Stimulated activated CD8-positive, alpha-beta memory T cell treated with anti-CD3 and anti-CD28 coated beads, Interleukin-4, amount 100 ng/mL, for 24 hours (primary cell): ENCODE measurements around the gene SRRM4.
"Not testable (repeated sequence)": the region's sequence is repeated elsewhere in the genome, so short reads cannot be mapped to it uniquely, and the experiment has no call there.

Experiments
- DNase-seq: peaks from one replicate; pipeline ENCODE4 v3.0.0-alpha.2; 2020; ENCODE audit warnings: low read depth

SRRM4 gene

DNA sequence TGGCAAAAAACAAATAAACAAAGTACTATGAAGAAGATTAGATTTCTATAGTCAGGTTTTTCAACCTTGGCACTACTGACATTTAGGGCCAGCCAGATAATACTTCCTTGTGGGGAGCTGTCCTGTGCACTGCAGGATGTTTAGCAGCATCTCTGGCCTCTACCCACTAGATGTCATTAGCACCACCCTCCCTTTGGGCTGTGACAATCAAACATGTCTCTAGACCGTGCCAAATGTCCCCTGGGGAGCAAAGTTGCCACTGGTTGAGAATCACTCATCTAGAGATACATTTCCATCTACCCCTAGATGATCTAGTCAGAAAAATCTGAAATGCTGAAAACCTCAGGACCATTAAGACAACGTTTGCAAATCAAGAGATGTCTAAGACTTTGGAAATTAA, 29.9 kb downstream of the SRRM4 start:
- no peak for DNase-seq

DNA sequence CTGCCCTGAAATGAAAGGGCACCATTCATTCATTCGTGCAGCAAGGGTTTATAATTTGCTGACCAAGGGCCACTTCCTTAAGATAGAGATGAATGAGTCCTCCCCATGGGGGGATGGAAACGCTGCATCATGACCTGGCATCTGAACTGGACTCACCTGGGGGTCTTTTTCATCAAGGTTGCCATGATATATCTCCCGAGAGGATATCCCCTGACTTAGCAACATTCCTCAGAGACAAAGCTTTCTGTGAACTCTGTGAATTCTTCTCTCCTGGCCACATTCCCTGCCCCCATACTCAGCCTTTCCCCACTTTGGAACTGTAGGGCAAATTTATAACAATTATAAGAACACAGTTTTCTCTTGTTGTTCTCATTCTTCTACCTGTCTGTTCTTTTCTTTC, 30.8 kb downstream of the SRRM4 start:
- no peak for DNase-seq

GRCh38 chr12:119013023-119013422, 31.7 kb downstream of the SRRM4 start:
- DNase-seq, result no peak

GRCh38 chr12:119014368-119014767, 33.0 kb downstream of the SRRM4 start:
- no peak for DNase-seq

DNA sequence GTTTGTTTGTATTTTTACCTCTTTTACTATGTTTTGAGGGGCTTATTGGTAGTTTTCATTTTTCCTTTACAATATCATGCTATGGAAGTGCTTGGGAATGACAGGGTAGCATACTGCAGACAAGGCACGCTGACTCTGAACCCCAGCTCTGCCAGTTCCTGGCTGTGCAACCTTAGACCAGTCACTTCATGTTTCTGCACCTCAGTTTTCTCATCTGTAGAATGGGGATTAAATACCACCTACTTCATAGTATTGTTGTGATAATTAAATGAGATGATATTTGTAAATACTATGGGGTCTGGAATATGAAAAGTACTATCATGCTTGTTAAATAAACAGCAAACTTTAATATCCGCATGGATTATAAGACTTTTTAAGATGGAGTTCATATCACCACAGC, 35.4 kb downstream of the SRRM4 start:
- no peak for DNase-seq

DNA sequence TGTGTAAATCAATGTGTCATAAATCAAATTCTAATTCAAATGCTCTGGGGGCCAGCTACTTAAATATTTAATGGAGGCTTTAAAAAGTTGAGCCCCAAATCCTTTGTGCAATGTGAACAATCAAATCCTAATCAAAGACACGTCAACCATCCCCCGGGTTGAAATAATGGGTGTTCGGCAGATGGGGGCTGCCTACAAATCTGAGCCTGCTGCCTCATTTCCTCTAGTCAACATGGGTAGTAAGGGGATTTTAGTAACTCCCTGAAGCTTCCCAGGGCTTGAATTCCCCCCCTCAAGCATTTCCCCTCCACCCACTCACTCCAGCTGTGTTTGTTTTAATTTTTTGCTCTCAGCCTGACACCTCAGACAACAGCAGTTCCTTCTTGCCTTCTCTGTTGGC, 37.8 kb downstream of the SRRM4 start:
- no peak for DNase-seq

- DNase-seq, result no peak
These were observed 39.3 kb downstream of the SRRM4 start for GRCh38 chr12:119020406-119021360.

DNA sequence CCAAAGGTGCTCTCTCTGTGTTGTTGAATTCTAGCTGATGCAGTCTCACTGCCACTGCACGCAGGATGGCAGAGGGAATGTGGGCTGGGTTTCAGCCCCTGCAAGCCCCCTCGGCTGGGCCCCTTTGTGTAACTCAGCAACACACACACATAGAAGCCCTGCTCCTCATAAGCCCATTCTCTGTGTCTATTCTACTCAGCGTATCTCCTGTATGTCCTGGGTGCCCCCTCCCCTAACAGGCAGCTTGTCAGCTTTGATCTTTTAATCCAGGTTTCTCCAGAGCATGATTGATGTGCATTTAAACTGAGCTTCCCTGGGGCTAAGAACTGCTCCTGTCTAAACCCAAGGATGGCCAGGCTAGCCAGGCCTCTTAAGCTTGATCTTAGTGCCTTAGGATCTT, 43.0 kb downstream of the SRRM4 start:
- DNase-seq, result no peak

- DNase-seq, result no peak
These were observed 44.4 kb downstream of the SRRM4 start for GRCh38 chr12:119025786-119026185.

DNA sequence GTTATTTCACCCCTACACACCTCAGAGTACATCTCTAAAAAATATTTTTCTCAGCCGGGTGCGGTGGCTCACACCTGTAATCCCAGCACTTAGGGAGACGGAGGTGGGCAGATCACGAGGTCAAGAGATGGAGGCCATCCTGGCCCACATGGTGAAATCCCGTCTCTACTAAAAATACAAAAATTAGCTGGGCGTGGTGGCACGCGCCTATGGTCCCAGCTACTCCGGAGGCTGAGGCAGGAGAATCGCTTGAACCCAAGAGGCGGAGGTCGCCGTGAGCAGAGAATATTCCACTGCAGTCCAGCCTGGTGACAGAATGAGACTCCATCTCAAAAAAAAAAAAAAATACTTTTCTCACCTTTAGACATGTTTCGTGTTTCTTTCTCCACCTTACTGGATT, 52.0 kb downstream of the SRRM4 start:
- DNase-seq, result not testable (repeated sequence)

DNA sequence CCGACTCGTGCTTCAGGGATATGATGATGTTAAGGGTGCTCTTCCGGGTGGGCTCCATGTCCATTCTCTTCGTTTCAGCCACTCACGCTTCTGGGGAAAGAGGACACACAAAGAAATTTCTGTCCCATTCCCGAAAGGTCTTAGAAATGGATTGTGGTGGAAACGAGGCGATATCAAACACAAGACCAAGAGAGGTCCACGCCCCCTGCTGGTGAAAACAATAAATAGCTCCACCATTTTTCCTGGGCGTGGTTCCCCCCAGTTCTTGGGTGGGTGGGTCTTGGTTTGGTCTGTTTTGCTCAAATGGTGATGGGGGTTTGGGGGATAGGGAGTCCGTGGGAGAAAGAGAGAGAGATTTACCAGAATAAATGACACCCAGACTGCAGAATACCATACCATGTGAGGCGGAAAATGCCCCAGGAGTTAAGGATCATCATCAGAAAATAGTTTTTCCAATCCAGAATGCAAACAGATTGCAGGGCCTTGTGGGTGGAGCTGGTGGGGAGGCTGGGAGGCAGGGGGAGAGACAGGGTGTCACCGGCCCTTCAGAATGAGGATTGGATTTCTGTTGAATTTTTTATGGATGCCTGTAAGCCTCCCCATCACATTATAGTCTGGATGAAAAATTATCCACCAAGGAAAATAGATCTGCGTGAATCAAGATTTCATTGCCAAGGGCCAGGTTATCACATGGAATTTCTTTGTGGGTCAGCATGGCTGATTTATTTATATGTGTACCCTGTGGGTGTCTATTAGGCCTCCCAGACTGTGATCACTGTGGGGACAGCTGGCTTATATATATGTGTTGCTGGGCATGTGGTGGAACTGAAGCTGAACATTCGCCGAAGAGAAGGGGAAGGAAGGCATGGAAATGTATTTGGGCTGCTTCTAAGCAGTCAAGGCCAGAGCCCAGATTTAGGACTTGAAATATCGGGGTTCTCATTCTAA, 55.8 kb downstream of the SRRM4 start:
- no peak for DNase-seq

- no peak for DNase-seq
These were observed 62.8 kb downstream of the SRRM4 start for GRCh38 chr12:119044094-119044493.

- DNase-seq, result no peak
These were observed 66.3 kb downstream of the SRRM4 start for GRCh38 chr12:119047641-119048040.

GRCh38 chr12:119050663-119051062, 69.3 kb downstream of the SRRM4 start:
- no peak for DNase-seq

DNA sequence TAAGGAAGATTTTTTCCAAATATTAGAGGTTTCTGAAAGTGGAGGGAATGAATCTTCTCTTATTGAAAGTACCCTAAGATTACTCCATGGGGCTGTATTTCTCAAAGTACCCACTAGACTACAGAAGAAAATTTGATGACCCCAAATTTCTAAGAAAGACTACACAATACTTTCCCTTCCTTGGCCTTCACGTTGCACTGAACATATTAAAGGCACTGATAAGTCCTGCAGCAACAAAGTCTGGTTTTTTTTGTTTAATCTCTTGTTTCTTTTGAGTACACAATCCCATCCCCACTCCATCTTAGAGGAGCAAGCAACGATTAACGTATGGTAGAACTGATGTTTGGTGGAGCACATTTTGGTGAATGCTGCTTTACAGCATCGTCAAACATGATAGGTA, 70.1 kb downstream of the SRRM4 start:
- DNase-seq, result no peak

GRCh38 chr12:119052001-119052400, 70.7 kb downstream of the SRRM4 start:
- DNase-seq, result no peak

DNA sequence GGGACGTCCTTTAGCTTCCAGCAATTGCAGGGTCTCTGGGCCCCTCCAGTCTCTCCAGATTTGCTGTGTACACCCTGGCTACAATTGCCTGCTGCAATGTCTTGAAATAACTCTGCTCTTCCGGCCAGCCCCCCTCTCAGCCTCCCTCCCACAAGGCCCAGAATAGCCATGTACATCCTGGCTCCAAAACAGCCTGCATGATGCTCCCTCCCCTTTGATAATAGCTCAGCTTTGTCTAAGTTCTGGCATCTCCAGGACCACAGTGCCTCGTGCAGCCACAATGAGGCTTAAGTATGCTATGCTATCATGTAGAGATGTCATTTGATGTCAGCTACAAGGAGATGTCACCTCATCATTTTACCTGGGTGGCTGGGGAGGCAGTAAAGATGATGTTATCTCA, 74.6 kb downstream of the SRRM4 start:
- DNase-seq, result no peak

GRCh38 chr12:119060847-119061796, 79.8 kb downstream of the SRRM4 start:
- no peak for DNase-seq

GRCh38 chr12:119068129-119068856, 87.0 kb downstream of the SRRM4 start:
- no peak for DNase-seq

DNA sequence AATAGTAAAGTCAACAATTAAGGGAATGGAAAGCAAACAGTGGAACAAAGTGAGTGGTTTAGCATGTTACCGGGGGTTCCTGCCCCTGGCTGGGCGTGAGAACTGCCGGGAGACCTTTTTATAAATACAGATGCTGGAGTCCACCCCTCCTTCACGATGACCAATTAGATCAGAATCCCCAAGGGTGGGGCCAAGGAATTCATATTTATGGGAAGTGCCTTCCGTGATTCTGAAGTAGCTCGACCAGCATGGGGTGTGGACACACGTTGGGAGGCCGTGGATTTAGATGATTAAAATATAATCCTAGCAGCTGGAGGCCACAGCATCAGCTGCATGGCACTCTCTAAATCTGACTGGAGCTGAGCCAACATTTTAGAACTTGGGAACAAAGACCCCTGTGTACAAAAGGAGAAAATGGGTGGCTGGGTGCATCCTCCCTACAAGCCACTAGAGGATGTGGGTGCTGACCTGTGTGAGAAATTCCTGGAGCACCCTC, 87.9 kb downstream of the SRRM4 start:
- no peak for DNase-seq

GRCh38 chr12:119071176-119071575, 89.8 kb downstream of the SRRM4 start:
- DNase-seq, result no peak
